Measurements from ENCODE around the gene COL15A1.

Gene COL15A1

DNA sequence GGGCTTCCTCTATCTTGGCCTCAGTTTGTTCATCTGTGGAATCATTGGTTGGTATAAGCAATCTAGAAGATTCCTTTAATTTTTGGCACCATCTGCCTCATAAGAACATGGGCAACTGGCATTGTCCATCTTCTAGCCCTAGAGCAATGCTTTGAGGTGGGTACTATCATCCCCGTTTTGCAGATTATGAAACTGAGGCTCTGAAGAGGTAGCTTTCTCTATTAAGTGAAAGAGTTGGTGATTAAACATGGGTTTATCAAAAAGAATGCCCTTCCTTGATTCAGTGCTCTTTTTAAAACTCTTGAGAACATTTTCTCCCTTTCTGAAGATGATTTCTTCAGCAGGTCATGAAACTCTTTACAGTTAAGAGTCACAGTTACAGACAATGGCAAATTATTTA lies 118.8 kb downstream of the COL15A1 start:
- no peak for DNase-seq

GRCh38 chr9:99063522-99063921 lies 119.8 kb downstream of the COL15A1 start:
- DNase-seq, result no peak

GRCh38 chr9:99066571-99066970 lies 122.9 kb downstream of the COL15A1 start:
- DNase-seq, result no peak

DNA sequence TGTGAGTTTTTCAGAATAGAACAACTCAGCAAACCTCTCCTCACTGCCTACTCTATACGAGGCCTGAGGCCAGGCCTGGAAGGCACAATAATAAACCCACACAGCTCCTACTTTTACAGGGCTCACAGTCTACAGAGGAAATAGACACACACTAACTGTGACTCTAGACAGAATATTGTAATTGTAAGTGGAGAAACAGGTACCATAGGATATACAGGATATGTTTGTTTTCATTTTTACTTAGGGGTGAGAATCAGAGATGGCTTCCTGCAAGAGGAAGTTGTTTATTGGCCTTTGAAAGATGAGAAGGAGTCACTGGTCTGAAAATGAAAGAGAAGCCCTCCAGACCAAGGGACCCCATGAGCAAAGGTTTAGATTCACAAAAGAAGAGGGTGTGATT lies 125.4 kb downstream of the COL15A1 start:
- no peak for DNase-seq

DNA sequence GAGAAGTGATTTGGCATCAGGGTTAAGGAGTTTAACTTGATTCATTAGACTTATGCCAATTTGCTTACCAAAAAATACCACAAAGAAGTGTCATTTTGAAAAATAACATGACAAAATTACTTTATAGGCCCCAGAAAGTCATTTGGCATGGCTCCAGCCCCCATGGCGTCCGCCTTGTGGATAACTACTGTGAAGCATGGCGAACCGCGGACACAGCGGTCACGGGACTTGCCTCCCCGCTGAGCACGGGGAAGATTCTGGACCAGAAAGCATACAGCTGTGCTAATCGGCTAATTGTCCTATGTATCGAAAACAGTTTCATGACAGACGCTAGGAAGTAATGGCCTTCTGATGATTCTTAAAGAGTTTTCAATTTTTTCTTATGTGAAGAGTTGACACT lies 125.8 kb downstream of the COL15A1 start:
- DNase-seq, result no peak

GRCh38 chr9:99070681-99071080 lies 127.0 kb downstream of the COL15A1 start:
- DNase-seq, result no peak

DNA sequence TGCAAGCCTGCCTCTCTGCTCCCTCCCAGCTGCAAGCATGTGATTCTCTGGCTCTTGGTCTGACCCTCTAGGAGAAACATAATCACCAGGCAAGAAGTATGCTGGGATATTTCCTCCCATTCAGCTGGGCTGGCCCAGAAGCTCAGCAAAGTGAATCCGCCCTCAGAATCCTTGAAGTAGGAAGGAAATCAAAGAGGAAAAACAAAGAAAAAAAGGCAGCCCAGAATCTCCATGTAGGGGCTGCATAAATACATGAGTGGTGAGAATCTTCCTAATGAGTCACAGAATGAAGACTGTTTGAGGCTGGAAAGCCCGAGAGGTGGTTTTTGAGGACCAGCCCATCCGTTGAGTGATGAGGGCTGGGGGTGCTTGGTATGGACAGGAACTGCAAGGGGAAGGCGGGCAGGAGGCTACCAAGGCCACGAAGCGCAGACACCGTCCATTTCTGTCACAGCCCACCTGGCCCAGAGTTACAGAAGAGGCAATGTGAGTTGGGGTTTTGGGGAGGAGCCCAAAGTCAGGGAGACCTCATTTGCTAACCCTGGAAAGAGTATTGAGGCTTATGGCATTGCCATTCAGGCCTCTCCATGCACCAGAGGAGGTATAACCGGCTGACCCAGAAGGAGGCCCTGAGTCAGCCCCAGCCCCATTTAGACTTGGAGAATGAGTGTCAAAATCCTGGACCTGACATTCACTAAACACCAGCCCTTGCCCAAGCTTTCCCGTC lies 127.8 kb downstream of the COL15A1 start:
- no peak for DNase-seq

DNA sequence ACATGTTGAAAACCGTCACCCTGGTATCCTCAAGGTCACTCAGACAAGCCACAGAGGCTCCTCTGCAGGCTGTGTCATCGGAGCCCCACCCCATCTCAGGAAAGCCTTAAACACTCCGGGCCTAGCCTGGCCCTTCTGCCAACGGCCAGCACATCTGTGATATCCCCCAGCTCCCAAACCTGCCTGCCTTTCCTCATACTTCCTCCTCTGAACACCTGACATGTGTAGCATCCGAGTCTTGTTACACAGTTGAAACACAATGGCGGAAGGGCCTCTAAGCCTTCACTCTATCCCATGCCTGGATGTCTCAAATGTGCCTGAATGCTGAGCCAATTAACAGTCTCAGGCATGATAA lies 128.3 kb downstream of the COL15A1 start:
- DNase-seq, result no peak

- DNase-seq, result no peak
These were observed 129.6 kb downstream of the COL15A1 start for GRCh38 chr9:99073347-99073746.

DNA sequence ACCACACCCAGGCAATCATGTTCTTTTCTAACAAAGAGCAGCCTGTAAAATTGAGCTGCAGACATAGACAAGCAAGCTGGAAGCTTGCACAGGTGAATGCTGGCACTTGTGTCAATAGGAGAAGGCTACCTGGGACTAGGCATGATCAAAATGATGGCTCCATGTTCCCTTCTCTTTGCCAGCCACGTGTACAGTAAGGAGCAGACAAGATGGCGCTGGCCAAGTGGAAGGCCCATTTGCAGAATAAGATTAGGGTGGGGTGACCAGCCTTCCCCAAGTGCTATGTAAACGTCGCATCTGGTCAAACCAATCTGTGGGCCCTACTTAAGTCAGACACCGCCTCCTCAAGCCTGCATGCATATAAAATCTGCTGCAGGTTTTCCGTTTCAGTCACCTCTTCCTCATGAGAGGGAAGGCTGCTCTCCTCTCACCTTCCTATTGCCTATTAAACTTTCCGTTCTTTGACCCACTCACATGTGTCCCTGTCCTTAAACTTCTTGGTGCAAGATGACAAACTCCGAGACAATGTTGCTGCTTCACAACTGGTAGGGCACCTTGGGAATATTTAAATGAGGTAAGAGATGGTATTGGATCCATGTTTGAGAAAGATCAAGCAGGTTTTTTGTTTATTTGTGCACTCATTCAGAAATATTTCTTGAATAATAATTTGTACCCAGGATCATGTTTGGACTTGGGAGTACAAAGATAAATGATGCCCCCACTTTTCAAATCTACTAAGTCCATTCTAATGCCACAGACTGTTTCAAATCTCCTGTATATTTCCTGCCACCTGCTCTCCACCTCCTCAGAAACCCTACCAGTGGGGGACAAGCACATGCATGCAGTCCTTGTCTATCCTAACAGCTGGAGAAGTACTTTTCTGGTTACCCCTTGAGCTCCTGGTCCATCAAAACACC lies 130.5 kb downstream of the COL15A1 start:
- no peak for DNase-seq

DNA sequence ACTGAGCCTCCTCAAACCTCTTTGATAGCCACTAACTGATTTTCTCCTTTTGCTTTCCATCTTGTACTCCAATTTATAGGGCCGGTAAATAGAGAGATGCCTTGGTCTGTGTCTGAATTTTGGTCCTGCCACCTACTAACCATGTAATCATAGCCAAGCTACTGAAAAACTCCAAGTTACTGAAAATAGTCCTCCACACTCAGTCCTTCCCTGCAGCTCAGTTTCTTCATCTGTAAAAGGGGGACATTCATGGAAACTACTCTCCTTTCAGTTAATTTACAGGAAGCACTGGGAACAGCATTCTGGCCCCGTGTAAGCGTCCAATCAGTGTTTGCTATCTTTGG lies 131.2 kb downstream of the COL15A1 start:
- no peak for DNase-seq

DNA sequence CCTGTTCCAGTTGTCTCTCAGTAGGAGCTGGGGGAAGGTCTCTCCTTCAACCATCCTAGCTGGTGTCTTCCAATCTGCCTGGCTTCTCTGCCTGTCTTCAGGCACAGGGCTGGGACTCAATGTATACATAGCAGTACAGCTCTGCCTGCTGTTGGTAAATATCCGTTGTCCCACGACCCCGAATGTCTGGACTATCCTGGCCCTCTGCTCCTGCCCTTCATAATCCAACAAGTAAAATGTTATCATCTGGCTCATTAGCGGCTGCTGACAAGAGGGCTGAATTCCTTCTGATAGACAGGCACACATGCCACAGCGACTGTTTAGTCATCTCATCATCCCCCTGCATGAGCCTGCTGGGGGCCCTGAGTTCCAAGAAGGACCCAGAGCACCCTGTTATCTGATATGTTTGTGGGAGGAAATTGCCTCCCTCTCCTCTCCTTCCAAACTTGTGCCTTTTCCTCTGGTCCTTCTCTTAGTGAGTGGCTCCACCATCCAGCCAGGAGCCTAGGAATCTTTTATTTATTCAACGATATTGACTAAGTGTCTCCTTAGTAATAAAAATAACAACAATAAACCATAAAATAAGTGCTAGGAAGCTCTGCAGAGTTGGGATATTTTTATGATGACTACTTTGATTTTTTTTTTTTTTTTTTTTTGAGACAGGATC lies 131.7 kb downstream of the COL15A1 start:
- DNase-seq, result no peak

DNA sequence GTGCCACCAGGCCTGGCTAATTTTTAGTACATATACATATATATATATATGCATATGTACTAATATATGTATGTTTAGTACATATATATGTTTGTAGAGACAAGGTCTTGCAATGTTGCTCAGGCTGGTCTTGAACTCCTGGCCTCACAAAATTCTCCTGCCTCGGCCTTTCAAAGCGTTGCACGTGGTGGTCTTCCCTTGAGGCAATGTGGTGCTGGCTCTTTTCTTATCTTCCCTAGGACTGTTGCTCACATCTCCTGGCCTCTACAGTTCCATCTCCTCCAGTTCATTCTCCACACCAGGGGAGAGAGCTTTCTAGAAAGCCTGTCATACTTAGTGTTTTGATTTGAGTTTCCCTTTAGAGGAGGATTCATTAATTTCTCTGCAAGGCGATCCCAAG lies 132.3 kb downstream of the COL15A1 start:
- no peak for DNase-seq

- DNase-seq, result no peak
These were observed 132.9 kb downstream of the COL15A1 start for GRCh38 chr9:99076483-99077171.

DNA sequence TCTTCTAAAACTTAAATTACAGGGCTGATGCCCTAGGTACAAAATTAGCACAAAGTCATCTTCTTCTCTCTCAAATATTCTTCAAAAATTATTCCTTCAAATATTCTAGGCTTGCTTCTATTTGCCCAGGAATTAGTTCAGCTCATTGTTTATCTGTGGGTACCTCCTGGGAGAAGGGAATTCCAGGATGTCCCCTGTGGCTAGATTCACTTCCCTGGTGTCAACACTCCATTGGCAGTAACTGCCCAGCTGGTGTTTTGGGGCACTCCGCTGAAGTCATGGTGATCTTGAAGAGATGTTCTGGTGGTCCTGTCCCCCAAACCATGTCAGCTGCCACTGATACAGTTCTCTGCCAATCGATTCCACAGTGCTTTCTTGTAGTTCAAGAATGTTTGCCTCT lies 135.0 kb downstream of the COL15A1 start:
- no peak for DNase-seq

DNA sequence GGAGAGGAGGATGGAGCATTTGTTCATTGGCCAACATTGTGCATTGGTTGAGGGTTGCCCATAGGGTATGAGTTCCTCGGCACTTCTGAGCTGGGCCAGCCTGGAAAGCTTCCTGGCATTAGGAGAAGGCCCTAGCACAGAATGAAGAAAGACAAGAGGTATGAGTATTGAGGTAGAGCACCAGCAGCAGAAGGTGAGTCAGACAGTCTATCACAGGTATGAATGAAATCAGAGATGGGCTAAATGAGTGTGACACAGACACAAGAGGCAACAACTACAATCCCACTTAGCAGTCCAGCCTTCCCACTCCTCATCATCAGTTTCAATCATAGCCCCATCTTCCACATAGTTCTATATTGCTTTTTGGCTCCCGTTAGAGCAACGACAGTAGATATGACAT lies 135.8 kb downstream of the COL15A1 start:
- no peak for DNase-seq

- DNase-seq, result no peak
These were observed 139.3 kb downstream of the COL15A1 start for GRCh38 chr9:99083051-99083450.

DNA sequence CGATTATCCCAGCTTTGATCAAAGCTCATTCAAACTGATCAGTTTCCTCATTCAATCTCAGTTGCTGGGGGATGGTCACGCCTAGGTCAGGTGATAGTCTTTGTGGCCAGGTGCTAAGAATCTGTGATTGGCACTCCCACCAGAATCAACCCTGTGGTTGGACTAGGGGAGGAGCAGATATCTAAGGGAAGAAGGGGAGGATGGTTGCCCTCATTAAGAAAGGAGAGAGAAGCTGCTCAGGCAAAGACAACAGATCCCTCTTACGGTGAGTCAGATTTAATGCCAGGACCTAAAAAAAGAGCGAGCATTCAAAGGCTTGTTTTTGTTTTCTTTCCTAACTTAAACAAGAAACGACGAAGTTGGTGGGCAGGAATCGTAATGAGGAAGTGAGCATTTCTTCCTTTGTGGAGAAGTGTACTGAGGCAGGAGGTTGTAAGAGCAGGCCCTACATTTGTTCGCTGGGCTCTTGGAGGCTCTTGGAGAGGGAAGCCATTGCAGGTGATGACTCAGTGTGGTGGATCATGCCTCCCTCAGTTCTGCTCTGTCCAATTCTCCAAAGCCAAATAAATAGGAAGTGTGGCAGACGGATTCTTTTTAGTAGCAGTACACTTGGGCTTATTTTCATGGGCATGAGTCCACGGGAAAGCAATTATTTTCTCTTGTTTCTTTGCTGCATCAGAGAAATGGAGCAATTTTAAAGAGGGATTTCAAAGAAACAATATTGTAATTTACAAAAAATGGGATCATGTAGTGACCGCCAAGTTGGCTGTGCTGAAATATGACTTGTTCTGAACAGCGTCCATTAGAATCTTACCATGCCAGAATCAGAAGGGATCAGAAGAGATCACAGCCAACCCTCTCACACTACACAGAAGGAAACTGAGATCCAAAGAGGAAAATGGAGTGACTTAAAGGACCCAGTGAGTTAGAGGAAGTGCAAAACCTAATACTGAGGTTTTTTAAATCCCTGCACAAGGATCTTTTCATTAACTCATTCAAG lies 142.5 kb downstream of the COL15A1 start:
- no peak for DNase-seq

DNA sequence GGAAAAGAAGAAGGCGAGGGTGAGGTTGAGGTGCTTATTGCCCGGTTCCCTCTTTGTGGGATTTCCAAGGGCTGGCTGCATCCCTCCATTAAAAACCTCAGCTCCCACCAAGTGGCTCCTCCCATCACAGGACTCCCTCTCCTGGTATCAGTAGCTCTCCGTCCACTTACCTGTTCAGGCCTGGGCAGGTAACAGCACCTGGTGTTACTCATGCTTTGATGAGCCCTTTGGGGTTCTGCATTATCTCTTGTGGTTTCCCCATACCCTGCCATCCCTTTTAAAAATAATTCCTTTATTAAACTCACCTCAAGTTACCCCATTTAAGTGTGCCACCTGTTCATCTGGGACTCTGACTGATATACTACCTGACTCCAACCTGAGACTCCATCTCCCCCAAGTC lies 143.8 kb downstream of the COL15A1 start:
- DNase-seq, result no peak

- no peak for DNase-seq
These were observed 146.8 kb downstream of the COL15A1 start for GRCh38 chr9:99090336-99091130.
